Ectodermal cell (in vitro differentiated cells): ENCODE results near the gene CCSER2.
"Not testable (repeated sequence)": the region's sequence is repeated elsewhere in the genome, so short reads cannot be mapped to it uniquely, and the experiment has no call there.

Source experiments
- H3K27ac ChIP-seq: 2 replicates; pipeline ENCODE4 v1.7.0; 2013; ENCODE audit warnings: mild to moderate bottlenecking, low read depth, low read length; ENCODE audit not compliant: insufficient read depth, poor library complexity, severe bottlenecking
- H3K27me3 ChIP-seq: 2 replicates; pipeline ENCODE4 v1.7.0; 2013; ENCODE audit warnings: mild to moderate bottlenecking, low read length; ENCODE audit not compliant: insufficient read depth, control insufficient read depth, poor library complexity, severe bottlenecking
- H3K36me3 ChIP-seq: one replicate; pipeline ENCODE4 v1.7.0; 2013; ENCODE audit warnings: low read length; ENCODE audit not compliant: control insufficient read depth, insufficient read depth
- H3K4me1 ChIP-seq: one replicate; pipeline ENCODE4 v1.7.0; 2013; ENCODE audit warnings: low read length; ENCODE audit not compliant: control insufficient read depth, insufficient read depth
- H3K4me3 ChIP-seq: 2 replicates; pipeline ENCODE4 v1.7.0; 2013; ENCODE audit warnings: low read depth, low read length, control low read depth; ENCODE audit not compliant: insufficient read depth
- H3K9me3 ChIP-seq: 2 replicates; pipeline ENCODE4 v1.7.0; 2013; ENCODE audit warnings: mild to moderate bottlenecking, low read length, moderate library complexity; ENCODE audit not compliant: control insufficient read depth
- WGBS, 2 experiments: methylation state at CpG; one replicate each; pipeline ENCODE4 v1.1.7; 2013; ENCODE audit warnings: missing lambda C conversion rate in 2 of 2; 5-methylcytosine and 5-hydroxymethylcytosine counted together

Gene CCSER2

DNA sequence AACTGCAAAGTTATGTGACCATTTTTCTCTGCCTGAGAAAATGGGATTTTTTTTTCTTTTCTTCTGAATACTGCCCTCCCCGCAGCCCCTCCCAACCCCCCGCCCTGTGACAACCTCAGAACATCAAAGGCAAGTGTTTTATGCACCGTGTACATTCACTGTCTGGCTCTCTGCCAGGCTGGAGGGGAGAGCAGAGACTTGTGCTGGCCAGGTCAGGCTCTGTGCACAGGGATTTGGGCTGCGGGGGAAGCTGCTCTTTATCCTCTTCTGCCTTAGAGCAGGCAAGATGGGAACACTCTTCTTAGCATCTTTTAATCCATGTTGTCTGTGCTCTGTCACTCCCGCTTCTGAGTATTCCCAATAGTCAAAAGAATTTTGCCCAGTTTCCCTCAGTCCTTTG, 195.1 kb downstream of the CCSER2 start:
- Histone ChIP-seq H3K36me3 (no peaks in the 10 kb centered on the region), H3K27me3 (no peaks in the 10 kb centered on the region), H3K4me1 (peaks cover 17% of the 10 kb centered on the region), H3K27ac (no peak overlapping the region), H3K4me3 (no peak overlapping the region), H3K9me3 (no peaks in the 10 kb centered on the region)
- 69 to 72% methylated on average over 5 of the region's 5 CpGs for WGBS, 2 experiments

DNA sequence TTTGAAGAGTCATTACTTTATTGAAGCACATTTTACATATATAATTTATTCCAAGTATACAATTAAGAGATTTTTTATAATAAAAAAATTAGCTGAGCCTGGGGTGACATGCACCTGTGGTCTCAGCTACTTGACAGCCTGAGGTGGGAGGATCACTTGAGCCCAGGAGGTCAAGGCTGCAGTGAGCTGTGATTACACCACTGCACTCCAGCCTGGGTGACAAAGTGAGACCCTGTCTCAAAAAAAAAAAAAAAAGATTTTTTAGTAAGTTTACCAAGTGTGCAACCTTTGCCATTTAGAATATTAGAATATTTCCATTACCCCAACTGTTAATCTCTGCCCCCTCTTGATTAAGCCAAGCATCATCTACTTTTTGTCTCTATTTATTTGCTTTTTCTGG, 196.0 kb downstream of the CCSER2 start:
- peaks cover 17% of the 10 kb centered on the region for H3K4me1 ChIP-seq
- no peaks in the 10 kb centered on the region for H3K27me3 ChIP-seq
- no peak overlapping the region for H3K27ac ChIP-seq
- no peaks in the 10 kb centered on the region for H3K9me3 ChIP-seq
- no peak overlapping the region for H3K4me3 ChIP-seq
- no peaks in the 10 kb centered on the region for H3K36me3 ChIP-seq

DNA sequence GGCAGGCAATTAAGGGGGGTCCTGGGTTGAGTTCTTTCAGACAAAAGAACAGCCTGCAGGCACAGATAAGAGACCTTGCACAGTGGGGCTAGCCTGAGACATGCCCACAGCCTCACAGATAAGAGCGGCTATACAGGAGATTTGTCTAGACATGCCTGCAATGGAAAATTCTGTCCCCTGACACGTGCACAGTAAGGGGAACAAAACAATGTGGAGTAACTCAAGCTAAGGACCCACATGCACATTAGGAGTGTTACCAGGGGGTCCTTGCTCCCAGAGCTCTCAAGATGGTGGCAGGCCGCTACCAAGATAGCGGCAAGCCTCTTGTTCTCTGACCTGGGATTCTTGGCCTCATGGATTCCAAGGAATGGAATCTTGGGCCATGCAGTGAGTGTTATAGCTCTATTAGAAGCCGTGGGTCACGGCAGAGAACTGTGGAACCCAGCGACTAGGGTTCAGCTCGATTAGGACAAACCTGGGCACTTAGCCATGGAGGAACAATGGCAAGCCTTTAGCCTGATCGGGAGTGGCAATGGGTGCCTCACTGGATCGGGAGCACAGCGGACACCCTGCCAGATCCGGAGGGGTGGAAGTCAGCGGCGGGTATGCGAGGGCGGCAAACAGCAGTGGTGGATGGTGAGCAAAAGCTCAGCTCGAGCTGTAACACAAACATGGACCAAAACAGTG, 196.9 kb downstream of the CCSER2 start:
- H3K27ac ChIP-seq = no peak overlapping the region
- H3K4me3 ChIP-seq = no peak overlapping the region
- no peaks in the 10 kb centered on the region for H3K36me3 ChIP-seq
- H3K27me3 ChIP-seq = no peaks in the 10 kb centered on the region
- WGBS, 2 experiments = 93 to 96% methylated on average over 17 of the region's 17 CpGs
- H3K4me1 ChIP-seq = peaks cover 17% of the 10 kb centered on the region
- no peaks in the 10 kb centered on the region for H3K9me3 ChIP-seq

DNA sequence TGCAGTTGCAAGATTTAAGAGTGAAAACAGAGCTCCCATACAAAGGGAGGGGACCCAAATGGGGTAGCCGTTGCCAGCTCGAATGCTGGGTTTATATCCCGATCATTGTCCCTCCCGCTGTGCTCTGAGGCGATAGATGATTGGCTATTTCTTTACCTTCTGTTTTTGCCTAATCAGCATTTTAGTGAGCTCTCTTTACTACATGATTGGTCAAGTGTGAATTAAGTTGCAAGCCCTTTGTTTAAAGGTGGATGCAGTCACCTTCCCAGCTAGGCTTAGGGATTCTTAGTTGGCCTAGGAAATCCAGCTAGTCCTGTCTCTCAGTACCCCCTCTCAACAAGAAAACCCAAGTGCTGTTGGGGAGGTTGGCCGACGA, 197.4 kb downstream of the CCSER2 start:
- H3K4me3 ChIP-seq, H3K36me3 ChIP-seq, H3K9me3 ChIP-seq, H3K27ac ChIP-seq, H3K27me3 ChIP-seq: not testable (repeated sequence)
- 94 to 96% methylated on average over 7 of the region's 7 CpGs for WGBS, 2 experiments
- peaks cover 14% of the 10 kb centered on the region for H3K4me1 ChIP-seq

DNA sequence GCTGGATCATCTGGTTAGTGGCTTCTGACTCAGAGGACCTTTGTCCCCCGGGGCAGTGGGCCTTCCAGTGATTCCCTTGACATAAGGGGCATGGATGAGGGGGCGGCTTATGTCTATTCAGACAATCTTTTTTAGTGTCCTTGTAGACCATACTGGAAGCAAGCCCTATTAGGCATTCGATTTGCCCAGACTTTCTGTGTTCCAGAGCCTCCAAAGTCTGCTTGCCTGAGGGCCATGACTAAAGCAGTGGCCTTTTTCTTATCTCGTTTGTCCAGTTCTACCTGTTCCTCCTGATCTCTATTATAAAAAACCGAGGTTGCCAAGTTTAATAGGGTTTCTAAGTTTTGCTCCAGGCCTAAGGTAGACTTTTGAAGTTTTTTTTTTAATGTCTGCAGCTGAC, 199.0 kb downstream of the CCSER2 start:
- 95 to 96% methylated on average over 5 of the region's 5 CpGs for WGBS, 2 experiments

DNA sequence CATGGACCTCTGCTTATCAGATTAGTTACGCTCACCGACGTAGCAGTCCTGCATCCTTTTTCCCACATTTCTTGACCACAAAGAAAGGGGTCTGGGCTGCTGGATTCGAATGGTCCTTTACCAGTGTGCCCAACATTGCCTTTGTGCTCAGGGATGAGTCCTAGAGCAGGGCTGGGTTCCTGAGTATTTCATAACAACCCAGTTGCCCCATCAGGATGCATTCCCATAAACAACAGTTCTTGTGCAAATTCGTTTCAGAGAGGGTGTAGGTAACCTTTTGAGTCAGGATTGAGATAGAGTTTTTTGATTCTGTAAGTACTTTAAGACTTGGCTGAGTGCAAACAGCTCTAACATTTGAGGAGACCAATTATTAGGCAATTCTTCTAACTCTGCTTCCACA, 200.1 kb downstream of the CCSER2 start:
- H3K9me3 ChIP-seq, H3K4me3 ChIP-seq, H3K27me3 ChIP-seq, H3K36me3 ChIP-seq, H3K4me1 ChIP-seq, H3K27ac ChIP-seq: not testable (repeated sequence)
- WGBS, 2 experiments = 88 to 96% methylated on average over 4 to 5 of the region's 5 CpGs

More for the DNA sequence above, 199.0 kb downstream of the CCSER2 start:
- not testable (repeated sequence) for H3K4me3 ChIP-seq, H3K27me3 ChIP-seq, H3K36me3 ChIP-seq, H3K27ac ChIP-seq, H3K9me3 ChIP-seq
- H3K4me1 ChIP-seq = peaks cover 12% of the 10 kb centered on the region

DNA sequence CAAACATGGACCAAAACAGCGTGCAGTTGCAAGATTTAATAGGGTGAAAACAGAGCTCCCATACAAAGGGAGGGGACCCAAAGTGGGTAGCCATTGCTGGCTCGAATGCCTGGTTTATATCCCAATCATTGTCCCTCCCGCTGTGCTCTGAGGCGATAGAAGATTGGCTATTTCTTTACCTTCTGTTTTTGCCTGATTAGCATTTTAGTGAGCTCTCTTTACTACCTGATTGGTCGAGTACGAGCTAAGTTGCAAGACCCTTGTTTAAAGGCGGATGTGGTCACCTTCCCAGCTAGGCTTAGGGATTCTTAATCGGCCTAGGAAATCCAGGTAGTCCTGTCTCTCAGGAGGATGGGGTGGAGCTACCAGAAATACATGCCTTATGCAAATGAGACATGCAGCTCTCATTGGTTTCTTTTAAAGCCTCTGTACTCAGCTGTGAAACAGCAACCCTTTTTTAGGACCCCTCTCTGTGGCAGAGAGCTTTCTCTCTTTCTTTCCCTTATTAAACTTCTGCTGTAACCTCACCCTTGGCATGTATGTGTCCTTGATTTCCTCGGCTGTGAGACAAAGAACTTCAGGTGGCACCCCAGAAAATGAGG, 202.4 kb downstream of the CCSER2 start:
- Histone ChIP-seq H3K4me1 (no peaks in the 10 kb centered on the region), H3K27ac (no peak overlapping the region), H3K9me3 (no peaks in the 10 kb centered on the region), H3K27me3 (no peaks in the 10 kb centered on the region), H3K4me3 (no peak overlapping the region), H3K36me3 (no peaks in the 10 kb centered on the region)
- 93 to 94% methylated on average over 9 of the region's 9 CpGs for WGBS, 2 experiments

DNA sequence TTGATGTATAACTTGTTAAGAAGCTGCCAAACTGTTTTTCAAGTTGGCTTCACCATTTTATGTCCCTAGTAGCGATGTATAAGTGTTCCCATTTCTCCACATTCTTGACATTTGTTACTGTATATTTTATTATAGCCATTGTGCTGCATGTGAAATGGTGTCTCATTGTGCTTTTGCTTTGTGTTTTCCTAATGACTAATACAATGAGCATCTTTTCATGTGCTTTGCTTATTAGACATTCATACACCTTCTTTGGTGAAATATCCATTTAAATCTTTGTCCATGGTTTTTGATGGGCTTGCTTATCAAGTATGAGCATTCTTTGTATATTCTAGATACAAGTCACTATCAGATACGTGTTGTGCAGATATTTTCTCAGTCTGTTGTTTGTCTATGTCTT, 203.0 kb downstream of the CCSER2 start:
- no peak overlapping the region for H3K4me3 ChIP-seq
- WGBS, 2 experiments = 83 to 92% methylated on average over 1 to 2 of the region's 2 CpGs
- H3K27me3 ChIP-seq = no peaks in the 10 kb centered on the region
- H3K27ac ChIP-seq = no peak overlapping the region
- H3K36me3 ChIP-seq = no peaks in the 10 kb centered on the region
- no peaks in the 10 kb centered on the region for H3K4me1 ChIP-seq
- no peaks in the 10 kb centered on the region for H3K9me3 ChIP-seq

DNA sequence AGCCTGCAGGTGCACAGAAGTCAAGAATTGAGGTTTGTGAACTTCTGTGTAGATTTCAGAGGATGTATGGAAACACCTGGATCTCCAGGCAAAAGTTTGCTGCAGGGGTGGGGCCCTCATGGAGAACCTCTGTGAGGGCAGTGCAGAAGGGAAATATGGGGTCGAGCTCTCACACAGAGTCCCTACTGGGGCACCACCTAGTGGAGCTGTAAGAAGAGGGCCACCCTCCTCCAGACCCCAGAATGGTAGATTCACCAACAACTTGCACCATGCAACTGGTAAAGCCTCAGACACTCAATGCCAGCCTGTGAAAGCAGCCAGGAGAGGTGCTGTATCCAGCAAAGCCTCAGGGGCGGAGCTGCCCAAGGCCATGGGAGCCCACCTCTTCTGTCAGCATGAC, 205.8 kb downstream of the CCSER2 start:
- no peak overlapping the region for H3K4me3 ChIP-seq
- H3K4me1 ChIP-seq = no peaks in the 10 kb centered on the region
- whole genome bisulfite sequencing, 2 experiments = 80 to 90% methylated on average over 2 of the region's 2 CpGs
- H3K27me3 ChIP-seq = no peaks in the 10 kb centered on the region
- H3K36me3 ChIP-seq = no peaks in the 10 kb centered on the region
- H3K27ac ChIP-seq = no peak overlapping the region
- H3K9me3 ChIP-seq = no peaks in the 10 kb centered on the region

DNA sequence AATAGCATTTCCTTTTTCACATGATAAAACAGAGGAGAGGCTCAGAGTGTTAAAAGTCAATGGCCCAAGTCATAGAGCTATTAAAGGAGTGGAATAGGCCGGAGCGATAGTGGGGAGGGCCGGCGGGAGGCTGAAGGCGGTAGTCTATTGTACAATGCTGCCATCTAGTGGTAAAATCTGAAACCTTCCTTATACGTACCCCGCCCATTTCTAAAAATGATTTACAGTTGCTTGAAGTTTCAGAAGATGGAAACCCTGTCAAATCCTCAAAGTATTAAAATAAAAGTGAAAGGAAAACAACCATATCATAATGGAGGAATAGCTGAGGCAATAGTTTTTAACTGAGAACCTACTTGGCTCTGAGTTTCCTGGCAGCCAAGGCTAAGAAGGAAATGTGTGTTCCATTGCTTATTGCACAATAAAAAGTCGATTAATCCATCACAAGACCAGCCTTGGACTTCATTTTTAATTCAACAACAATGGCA, 209.1 kb downstream of the CCSER2 start:
- 17 to 19% methylated on average over 6 to 8 of the region's 8 CpGs for WGBS, 2 experiments
- H3K4me1 ChIP-seq = peaks cover 2% of the 10 kb centered on the region
- no peaks in the 10 kb centered on the region for H3K9me3 ChIP-seq
- H3K27ac ChIP-seq = no peak overlapping the region
- no peaks in the 10 kb centered on the region for H3K36me3 ChIP-seq
- no peak overlapping the region for H3K4me3 ChIP-seq
- H3K27me3 ChIP-seq = no peaks in the 10 kb centered on the region
